Activated CD4-positive, alpha-beta T cell treated with anti-CD3 and anti-CD28 coated beads for 24 hours (primary cell): ENCODE measurements around the gene PTAFR.

ENCODE experiments used
- DNase-seq, 2 donors: peaks; one replicate each; pipeline ENCODE4 v3.0.0-alpha.2; 2020; ENCODE audit warnings: low read depth in 2 of 2

PTAFR gene

GRCh38 chr1:28176492-28177470 is at the start of gene PTAFR:
Gene PTAFR (minus strand): TSS chr1:28176690. CDS start chr1:28151021, 25,669 bp downstream.
- no peak for DNase-seq

GRCh38 chr1:28213315-28213714 is 36.8 kb upstream of the PTAFR start:
- DNase-seq = no peak

GRCh38 chr1:28209700-28210099 is 33.2 kb upstream of the PTAFR start:
- no peak for DNase-seq

GRCh38 chr1:28208818-28209441 is 32.4 kb upstream of the PTAFR start:
- DNase-seq = peak in 1 of 2 donors; percentile 29

- no peak for DNase-seq
Measured at GRCh38 chr1:28205243-28205642, 28.8 kb upstream of the PTAFR start.

GRCh38 chr1:28200234-28200873 is 23.9 kb upstream of the PTAFR start:
- DNase-seq = no peak

- DNase-seq = peak; percentile 33 to 39
Measured at GRCh38 chr1:28199328-28200233, 23.1 kb upstream of the PTAFR start.

GRCh38 chr1:28197682-28198415 is 21.4 kb upstream of the PTAFR start:
- DNase-seq = no peak

GRCh38 chr1:28196330-28196729 is 19.8 kb upstream of the PTAFR start:
- no peak for DNase-seq

- DNase-seq = no peak
Measured at GRCh38 chr1:28195780-28196179, 19.3 kb upstream of the PTAFR start.

- no peak for DNase-seq
Measured at GRCh38 chr1:28194326-28195035, 18.0 kb upstream of the PTAFR start.

GRCh38 chr1:28193701-28194161 is 17.2 kb upstream of the PTAFR start:
- no peak for DNase-seq

- no peak for DNase-seq
Measured at GRCh38 chr1:28190996-28191645, 14.6 kb upstream of the PTAFR start.

GRCh38 chr1:28190337-28190979 is 14.0 kb upstream of the PTAFR start:
- DNase-seq = no peak

GRCh38 chr1:28185071-28185470 is 8.6 kb upstream of the PTAFR start:
- DNase-seq = no peak

- DNase-seq = no peak
Measured at GRCh38 chr1:28180306-28181305, 4.1 kb upstream of the PTAFR start.

GRCh38 chr1:28178690-28179485 is 2.4 kb upstream of the PTAFR start:
- DNase-seq = no peak
